Keratinocyte (primary cell): Measurements from ENCODE around the gene GPX8. TPM values are rescaled to one million over a fixed set of nuclear protein-coding genes. Genes with fewer than 3 reads are reported as not detected.

ENCODE experiments used
- DNase-seq: peaks from one replicate; pipeline ENCODE4 v3.0.0-alpha.2; 2011; ENCODE audit warnings: low read depth, missing footprints, low spot score
- FAIRE-seq: peaks from 2 replicates; lab custom pipeline; 2011; peaks lifted over from hg19 to GRCh38; lab: Jason Lieb, UNC
- H2AFZ ChIP-seq: 2 replicates; pipeline ENCODE4 v1.6.0; 2012; ENCODE audit warnings: low read length, control low read depth, inconsistent platforms; ENCODE audit not compliant: control insufficient read depth
- H3K27ac ChIP-seq: 2 replicates; pipeline ENCODE4 v1.5.1; 2011; ENCODE audit warnings: low read length; ENCODE audit not compliant: control insufficient read depth, insufficient read depth
- H3K27me3 ChIP-seq: 3 replicates; pipeline ENCODE4 v1.6.0; 2011; ENCODE audit warnings: low read length; ENCODE audit not compliant: control insufficient read depth, insufficient read depth; ENCODE audit errors: extremely low read depth
- H3K36me3 ChIP-seq, 2 experiments: 2 replicates in 1 of 2; 3 replicates in 1 of 2; pipeline ENCODE4 v1.5.1; 2011; ENCODE audit warnings: low read length in 2 of 2, mild to moderate bottlenecking in 1 of 2; ENCODE audit not compliant: control insufficient read depth in 2 of 2, insufficient read depth in 2 of 2; ENCODE audit errors: extremely low read depth in 1 of 2
- H3K4me1 ChIP-seq: 3 replicates; pipeline ENCODE4 v1.5.1; 2011; ENCODE audit warnings: low read length; ENCODE audit not compliant: control insufficient read depth, insufficient read depth; ENCODE audit errors: extremely low read depth
- H3K4me2 ChIP-seq: 3 replicates; pipeline ENCODE4 v1.6.0; 2011; ENCODE audit warnings: low read depth, low read length; ENCODE audit not compliant: control insufficient read depth, insufficient read depth; ENCODE audit errors: extremely low read depth
- H3K4me3 ChIP-seq, 3 experiments: fragments of 200-600 bp in 1 of 3; sonication (generic) in 1 of 3; 2 replicates in 2 of 3; 3 replicates in 1 of 3; pipeline ENCODE4 v1.5.1; 2011 to 2016; ENCODE audit warnings: low read length in 3 of 3, mild to moderate bottlenecking in 3 of 3, control low read depth in 2 of 3, inconsistent platforms in 1 of 3, low read depth in 1 of 3, mixed read lengths in 1 of 3, mixed run types in 1 of 3, moderate library complexity in 1 of 3; ENCODE audit not compliant: control insufficient read depth in 2 of 3, insufficient read depth in 2 of 3; ENCODE audit errors: extremely low read depth in 1 of 3
- H3K79me2 ChIP-seq: 2 replicates; pipeline ENCODE4 v1.6.0; 2012; ENCODE audit warnings: low read length; ENCODE audit not compliant: control insufficient read depth, insufficient read depth
- H3K9ac ChIP-seq: 3 replicates; pipeline ENCODE4 v1.6.0; 2011; ENCODE audit warnings: low read length; ENCODE audit not compliant: control insufficient read depth, insufficient read depth; ENCODE audit errors: extremely low read depth
- H3K9me1 ChIP-seq: 3 replicates; pipeline ENCODE4 v1.6.0; 2011; ENCODE audit warnings: low read length; ENCODE audit not compliant: control insufficient read depth, insufficient read depth; ENCODE audit errors: extremely low read depth
- H3K9me3 ChIP-seq: 2 replicates; pipeline ENCODE4 v1.5.1; 2012; ENCODE audit warnings: low read depth, low read length; ENCODE audit not compliant: control insufficient read depth
- H4K20me1 ChIP-seq: 3 replicates; pipeline ENCODE4 v1.6.0; 2011; ENCODE audit warnings: low read length; ENCODE audit not compliant: control insufficient read depth, insufficient read depth; ENCODE audit errors: extremely low read depth
- EZH2 ChIP-seq: IDR thresholded peaks from one replicate; pipeline ENCODE4 v1.6.1; 2012; ENCODE audit warnings: inconsistent platforms, mild to moderate bottlenecking, low read length, moderate library complexity
- dilution Hi-C: fragments of 300-500 bp; cut with MboI; formaldehyde crosslinking; loops from one replicate; pipeline ENCODE4 v1.7.0; 2020; ENCODE audit warnings: low sequenced_read_pairs; ENCODE audit not compliant: extremely low pct_ligation_motif_present
- polyA plus RNA-seq, 5 experiments: library from polyadenylated mRNA; depleted of rRNA in 3 of 5; stranded (reverse) in 3 of 5; stranded (forward) in 1 of 5; unstranded in 1 of 5; fragments of >200 nt; gene quantifications; 1 replicate in 1 of 5; 2 replicates in 3 of 5; 3 replicates in 1 of 5; pipeline versions ENCODE4 v1.2.1 to v1.2.3, GENCODE V29; 2011 to 2012; ENCODE audit warnings: missing spikeins in 2 of 5, low read depth in 1 of 5, low replicate concordance in 1 of 5
- TF ChIP-seq, protein P1 (sequence below), 3 experiments: IDR thresholded peaks in 1 of 3; conservative IDR thresholded peaks in 1 of 3; optimal IDR thresholded peaks in 1 of 3; 2 replicates in 2 of 3; 3 replicates in 1 of 3; pipeline versions ENCODE3 to v1.5.1; 2011; ENCODE audit warnings: low read length in 3 of 3, mild to moderate bottlenecking in 3 of 3, moderate library complexity in 2 of 3, control low read depth in 1 of 3, inconsistent platforms in 1 of 3; ENCODE audit not compliant: insufficient read depth in 2 of 3; ENCODE audit errors: extremely low read depth in 1 of 3

Gene GPX8
- polyA plus RNA-seq, 1 donor (not counting 4 experiments of a cell fraction or from before 2014, with no cell fraction given) = 40.1 TPM

DNA sequence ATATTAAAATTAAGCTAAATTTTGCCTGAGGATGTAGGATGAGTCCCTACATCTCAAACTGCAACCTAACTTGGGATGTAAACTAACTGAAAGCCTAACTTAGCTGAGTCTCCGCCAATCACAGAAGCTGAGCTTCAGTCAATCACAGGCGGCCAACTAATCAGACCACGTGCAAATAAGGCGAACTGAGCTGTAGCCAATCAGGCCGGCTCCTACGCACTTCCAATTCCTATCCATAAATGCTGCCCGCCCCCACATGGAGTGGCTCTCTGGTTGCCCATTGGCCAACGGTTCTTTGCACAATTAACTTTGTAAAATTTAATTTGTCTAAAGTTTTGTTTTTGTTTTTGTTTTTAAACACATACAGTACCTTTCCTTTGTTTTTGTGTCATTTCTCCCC lies 13.9 kb upstream of the GPX8 start:
- peaks cover 6% of the 10 kb centered on the region for H3K27me3 ChIP-seq
- no peak overlapping the region for H3K27ac ChIP-seq
- H2AFZ ChIP-seq = no peak overlapping the region
- DNase-seq = no peak
- TF ChIP-seq, protein P1, sequence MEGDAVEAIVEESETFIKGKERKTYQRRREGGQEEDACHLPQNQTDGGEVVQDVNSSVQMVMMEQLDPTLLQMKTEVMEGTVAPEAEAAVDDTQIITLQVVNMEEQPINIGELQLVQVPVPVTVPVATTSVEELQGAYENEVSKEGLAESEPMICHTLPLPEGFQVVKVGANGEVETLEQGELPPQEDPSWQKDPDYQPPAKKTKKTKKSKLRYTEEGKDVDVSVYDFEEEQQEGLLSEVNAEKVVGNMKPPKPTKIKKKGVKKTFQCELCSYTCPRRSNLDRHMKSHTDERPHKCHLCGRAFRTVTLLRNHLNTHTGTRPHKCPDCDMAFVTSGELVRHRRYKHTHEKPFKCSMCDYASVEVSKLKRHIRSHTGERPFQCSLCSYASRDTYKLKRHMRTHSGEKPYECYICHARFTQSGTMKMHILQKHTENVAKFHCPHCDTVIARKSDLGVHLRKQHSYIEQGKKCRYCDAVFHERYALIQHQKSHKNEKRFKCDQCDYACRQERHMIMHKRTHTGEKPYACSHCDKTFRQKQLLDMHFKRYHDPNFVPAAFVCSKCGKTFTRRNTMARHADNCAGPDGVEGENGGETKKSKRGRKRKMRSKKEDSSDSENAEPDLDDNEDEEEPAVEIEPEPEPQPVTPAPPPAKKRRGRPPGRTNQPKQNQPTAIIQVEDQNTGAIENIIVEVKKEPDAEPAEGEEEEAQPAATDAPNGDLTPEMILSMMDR (optimal IDR thresholded peaks at IDR 0.05 in 1 of 3, IDR thresholded peaks at IDR 0.05 in 1 of 3, conservative IDR thresholded peaks at IDR 0.05 in 1 of 3; ENCODE audit: extremely low read depth in 1 of 3, insufficient read depth in 2 of 3, low read length in 3 of 3) = no peak
- no peak for TF ChIP-seq EZH2
- H3K9me3 ChIP-seq = no peaks in the 10 kb centered on the region
- no peaks in the 10 kb centered on the region for H3K79me2 ChIP-seq
- FAIRE-seq = no peak
- dilution Hi-C loops = loop anchor here (25.0 kb wide), 1 partner anchor 209 kb away; no protein-coding TSS in a partner anchor
- H3K4me3 ChIP-seq = no peak overlapping the region
- H3K9me1 ChIP-seq = peaks cover 2% of the 10 kb centered on the region
- no peaks in the 10 kb centered on the region for H3K4me1 ChIP-seq
- no peak overlapping the region for H3K4me2 ChIP-seq
- no peaks in the 10 kb centered on the region for H4K20me1 ChIP-seq
- no peak overlapping the region for H3K9ac ChIP-seq
- no peaks in the 10 kb centered on the region for H3K36me3 ChIP-seq

DNA sequence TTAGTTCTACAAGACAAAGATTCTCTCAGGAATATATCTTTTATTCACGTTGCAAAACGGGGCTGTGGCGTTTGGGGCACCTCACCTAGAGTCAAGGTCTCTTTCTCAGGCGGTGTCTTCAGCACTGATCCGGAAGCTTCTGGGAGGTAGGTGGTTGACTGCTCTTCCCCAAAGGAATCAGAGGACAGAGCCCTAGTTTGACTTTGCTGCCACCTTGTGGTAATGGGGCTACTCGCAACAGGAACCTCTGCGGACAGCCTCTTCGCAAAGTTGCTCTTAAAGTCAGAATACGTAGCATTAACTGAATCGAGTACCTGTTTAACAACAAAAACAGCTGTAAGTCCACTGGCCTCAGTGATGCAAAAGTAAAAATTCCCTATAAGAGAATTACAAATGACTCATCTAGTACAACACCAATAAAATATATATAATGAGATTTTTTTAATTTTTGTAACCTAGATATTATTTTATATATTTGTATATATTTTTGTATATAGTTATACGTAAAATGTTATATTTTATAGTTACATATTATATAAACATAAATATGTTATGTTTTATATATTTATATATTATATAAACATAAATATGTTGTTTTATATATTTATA lies 13.3 kb upstream of the GPX8 start:
- DNase-seq (peak; percentile 63), FAIRE-seq (peak; percentile 90)
- no peaks in the 10 kb centered on the region for H3K9me3 ChIP-seq
- H2AFZ ChIP-seq = no peak overlapping the region
- no peaks in the 10 kb centered on the region for H4K20me1 ChIP-seq
- no peak overlapping the region for H3K27ac ChIP-seq
- no peaks in the 10 kb centered on the region for H3K36me3 ChIP-seq
- peak overlapping the region; percentile 40 for H3K4me2 ChIP-seq
- TF ChIP-seq, protein P1 (optimal IDR thresholded peaks at IDR 0.05 in 1 of 3, IDR thresholded peaks at IDR 0.05 in 1 of 3, conservative IDR thresholded peaks at IDR 0.05 in 1 of 3; ENCODE audit: extremely low read depth in 1 of 3, insufficient read depth in 2 of 3, low read length in 3 of 3) = peak; percentile 92 to 95 (median 95)
- no peak for TF ChIP-seq EZH2
- H3K4me1 ChIP-seq = peaks cover 2% of the 10 kb centered on the region
- H3K9me1 ChIP-seq = peaks cover 2% of the 10 kb centered on the region
- no peaks in the 10 kb centered on the region for H3K79me2 ChIP-seq
- H3K27me3 ChIP-seq = peaks cover 6% of the 10 kb centered on the region
- dilution Hi-C loops = loop anchor here (25.0 kb wide), 1 partner anchor 209 kb away; no protein-coding TSS in a partner anchor
- H3K4me3 ChIP-seq = no peak overlapping the region
- H3K9ac ChIP-seq = no peak overlapping the region
